Osteocyte (in vitro differentiated cells): ENCODE results near the gene ACTL9. TPM values are rescaled to one million over a fixed set of nuclear protein-coding genes. Genes with fewer than 3 reads are reported as not detected.

Source experiments
- DNase-seq: peaks from one replicate; pipeline ENCODE4 v3.0.0; 2021; ENCODE audit warnings: mixed read lengths; ENCODE audit not compliant: unreplicated experiment; ENCODE audit errors: extremely low spot score
- H3K27ac Mint-ChIP-seq: one replicate; pipeline ENCODE4 v1.8.0; 2021; ENCODE audit warnings: mild to moderate bottlenecking, mixed read lengths; ENCODE audit not compliant: unreplicated experiment
- H3K27me3 Mint-ChIP-seq: one replicate; pipeline ENCODE4 v1.8.0; 2021; ENCODE audit warnings: mixed read lengths; ENCODE audit not compliant: unreplicated experiment
- H3K36me3 Mint-ChIP-seq: one replicate; pipeline ENCODE4 v1.8.0; 2021; ENCODE audit warnings: mixed read lengths; ENCODE audit not compliant: unreplicated experiment
- H3K4me1 Mint-ChIP-seq: one replicate; pipeline ENCODE4 v1.8.0; 2021; ENCODE audit warnings: mixed read lengths; ENCODE audit not compliant: unreplicated experiment
- H3K4me3 Mint-ChIP-seq: one replicate; pipeline ENCODE4 v1.8.0; 2021; ENCODE audit warnings: mild to moderate bottlenecking, moderate library complexity, mixed read lengths; ENCODE audit not compliant: unreplicated experiment
- H3K9me3 Mint-ChIP-seq: one replicate; pipeline ENCODE4 v1.8.0; 2021; ENCODE audit warnings: mixed read lengths; ENCODE audit not compliant: unreplicated experiment
- total RNA-seq: library from RNA; stranded (reverse); gene quantifications from 2 replicates; pipeline ENCODE4 v1.2.1, GENCODE V29; 2021
- TF ChIP-seq, protein P1 (sequence below): fragments of 200-600 bp; sonication (generic); IDR thresholded peaks from 2 replicates; pipeline ENCODE4 v1.5.0; 2021; ENCODE audit warnings: antibody characterized with exemption, mild to moderate bottlenecking, moderate library complexity

ACTL9 gene
- total RNA-seq, 1 donor from 2014 or later = not detected

DNA sequence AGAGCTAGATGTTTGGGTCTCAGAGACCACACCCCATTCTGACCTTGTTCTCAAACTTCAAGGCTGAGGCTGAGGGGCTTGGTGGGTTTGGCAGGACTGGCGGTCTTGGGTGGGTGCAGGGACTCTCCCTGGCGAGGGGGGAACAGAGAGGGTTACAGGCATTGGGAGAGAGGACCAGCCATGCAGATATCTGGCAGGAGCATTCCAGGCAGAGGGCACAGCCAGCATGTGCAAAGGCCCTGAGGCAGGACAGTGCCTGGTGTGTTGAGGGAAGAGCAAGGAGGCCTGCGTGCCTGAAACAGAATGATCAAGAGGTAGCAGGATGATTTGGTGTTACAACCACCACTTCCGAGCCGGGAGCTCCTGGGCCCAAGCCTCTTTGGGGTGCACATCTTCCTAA, 40.7 kb downstream of the ACTL9 start:
- no peak for DNase-seq
- H3K27ac Mint-ChIP-seq = no peak overlapping the region
- no peak overlapping the region for H3K4me3 Mint-ChIP-seq

DNA sequence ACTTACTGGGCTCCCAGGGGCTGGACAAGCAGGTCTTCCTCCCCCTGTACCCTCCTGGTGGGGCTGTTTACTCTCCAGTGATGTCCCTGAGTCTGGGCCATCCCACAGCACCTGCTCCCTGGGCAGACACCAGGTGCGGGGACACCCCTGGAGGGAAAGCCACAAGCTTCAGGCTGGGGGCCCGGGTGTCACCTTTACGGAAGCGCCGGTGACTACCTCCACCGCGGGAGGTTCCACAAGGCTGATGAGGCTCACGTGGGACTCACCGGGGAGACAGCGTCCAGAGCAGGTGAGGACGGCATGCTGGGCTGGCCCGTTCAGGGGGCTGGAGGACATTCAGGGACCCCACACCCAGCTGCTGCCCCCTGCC, 43.3 kb downstream of the ACTL9 start:
- no peak overlapping the region for H3K4me3 Mint-ChIP-seq
- no peaks in the 10 kb centered on the region for H3K36me3 Mint-ChIP-seq
- no peak for DNase-seq
- TF ChIP-seq, protein P1, sequence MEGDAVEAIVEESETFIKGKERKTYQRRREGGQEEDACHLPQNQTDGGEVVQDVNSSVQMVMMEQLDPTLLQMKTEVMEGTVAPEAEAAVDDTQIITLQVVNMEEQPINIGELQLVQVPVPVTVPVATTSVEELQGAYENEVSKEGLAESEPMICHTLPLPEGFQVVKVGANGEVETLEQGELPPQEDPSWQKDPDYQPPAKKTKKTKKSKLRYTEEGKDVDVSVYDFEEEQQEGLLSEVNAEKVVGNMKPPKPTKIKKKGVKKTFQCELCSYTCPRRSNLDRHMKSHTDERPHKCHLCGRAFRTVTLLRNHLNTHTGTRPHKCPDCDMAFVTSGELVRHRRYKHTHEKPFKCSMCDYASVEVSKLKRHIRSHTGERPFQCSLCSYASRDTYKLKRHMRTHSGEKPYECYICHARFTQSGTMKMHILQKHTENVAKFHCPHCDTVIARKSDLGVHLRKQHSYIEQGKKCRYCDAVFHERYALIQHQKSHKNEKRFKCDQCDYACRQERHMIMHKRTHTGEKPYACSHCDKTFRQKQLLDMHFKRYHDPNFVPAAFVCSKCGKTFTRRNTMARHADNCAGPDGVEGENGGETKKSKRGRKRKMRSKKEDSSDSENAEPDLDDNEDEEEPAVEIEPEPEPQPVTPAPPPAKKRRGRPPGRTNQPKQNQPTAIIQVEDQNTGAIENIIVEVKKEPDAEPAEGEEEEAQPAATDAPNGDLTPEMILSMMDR = no peak
- peaks cover 4% of the 10 kb centered on the region for H3K4me1 Mint-ChIP-seq
- no peak overlapping the region for H3K27ac Mint-ChIP-seq
- H3K9me3 Mint-ChIP-seq = no peaks in the 10 kb centered on the region
- H3K27me3 Mint-ChIP-seq = peaks cover 21% of the 10 kb centered on the region

More for the DNA sequence above, 40.7 kb downstream of the ACTL9 start:
- Mint-ChIP-seq H3K4me1 (peaks cover 4% of the 10 kb centered on the region), H3K27me3 (peaks cover 14% of the 10 kb centered on the region), H3K9me3 (no peaks in the 10 kb centered on the region), H3K36me3 (no peaks in the 10 kb centered on the region)
- TF ChIP-seq, protein P1 = no peak

DNA sequence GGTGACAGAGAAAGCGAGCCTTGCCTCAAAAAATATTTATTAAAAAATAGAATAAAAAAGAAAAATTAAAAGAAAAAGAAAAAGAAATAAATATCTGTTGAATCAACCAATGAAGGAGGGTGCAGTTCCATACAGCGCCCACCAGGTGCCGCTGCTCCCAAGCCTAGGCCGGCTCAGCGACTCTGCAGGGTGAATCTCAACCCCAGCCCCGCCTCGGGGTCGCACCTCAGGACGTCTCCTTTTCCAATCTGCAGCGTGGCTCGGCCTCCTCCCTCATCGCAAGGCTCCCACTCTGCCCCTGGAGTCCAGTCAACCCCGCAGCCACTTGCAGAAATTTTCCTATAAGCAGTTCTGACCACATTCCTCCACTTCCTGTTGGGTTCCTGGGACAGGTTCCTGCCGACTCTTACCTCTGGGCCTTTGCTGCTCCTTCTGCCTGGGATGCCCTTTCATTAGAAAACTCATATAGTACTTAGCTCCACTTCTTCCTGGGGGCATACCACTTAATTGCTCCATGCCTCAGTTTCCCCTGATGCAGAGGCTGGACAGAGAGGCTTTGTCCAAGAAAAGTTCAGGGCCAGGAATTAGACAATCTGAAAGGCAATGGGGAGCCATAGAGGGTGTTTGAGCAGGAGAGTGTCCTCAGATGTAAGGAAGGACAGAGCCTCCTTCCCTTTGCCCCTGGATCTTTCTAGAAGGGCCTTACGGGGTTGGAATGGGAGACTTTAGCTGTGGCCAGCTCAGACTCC, 43.8 kb downstream of the ACTL9 start:
- H3K27ac Mint-ChIP-seq = no peak overlapping the region
- H3K36me3 Mint-ChIP-seq = no peaks in the 10 kb centered on the region
- H3K9me3 Mint-ChIP-seq = no peaks in the 10 kb centered on the region
- peaks cover 21% of the 10 kb centered on the region for H3K27me3 Mint-ChIP-seq
- DNase-seq = peak; percentile 88
- peak overlapping the region; percentile 44 for H3K4me3 Mint-ChIP-seq
- TF ChIP-seq, protein P1 = peak; percentile 99
- peaks cover 9% of the 10 kb centered on the region for H3K4me1 Mint-ChIP-seq

DNA sequence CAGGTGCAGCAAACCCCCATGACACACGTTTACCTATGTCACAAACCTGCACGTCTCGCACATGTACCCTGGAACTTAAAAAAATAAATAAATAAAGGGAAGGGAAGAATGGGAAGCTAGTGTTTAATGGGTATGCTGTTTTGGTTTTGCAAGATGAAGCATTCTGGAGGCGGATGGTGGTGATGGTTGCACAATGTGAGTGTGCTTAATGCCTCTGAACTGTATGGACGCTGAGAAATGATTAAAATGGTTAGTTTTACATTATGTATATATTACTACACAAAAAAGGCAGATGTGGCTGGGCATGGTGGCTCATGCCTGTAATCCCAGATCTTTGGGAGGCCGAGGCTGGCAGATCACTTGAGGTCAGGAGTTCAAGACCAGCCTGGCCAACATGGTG, 50.4 kb downstream of the ACTL9 start:
- Mint-ChIP-seq H3K36me3 (no peaks in the 10 kb centered on the region), H3K27me3 (peaks cover 23% of the 10 kb centered on the region), H3K27ac (no peak overlapping the region), H3K4me3 (no peak overlapping the region), H3K4me1 (peaks cover 8% of the 10 kb centered on the region), H3K9me3 (no peaks in the 10 kb centered on the region)
- TF ChIP-seq, protein P1 = no peak
- no peak for DNase-seq

Other genes with a start within 250 kb of the ACTL9 start
- 0.24 and 0.42 TPM in 2 replicates for gene PRAM1, start 196.2 kb downstream of the ACTL9 start, total RNA-seq
- 23.9 and 29.9 TPM in 2 replicates for gene ZNF414, start 184.6 kb downstream of the ACTL9 start, total RNA-seq
- 0.31 and 0.43 TPM in 2 replicates for gene MYO1F, start 121.4 kb downstream of the ACTL9 start, total RNA-seq
- 86.5 and 96.2 TPM in 2 replicates for gene ADAMTS10, start 88.1 kb downstream of the ACTL9 start, total RNA-seq
- not detected in 2 replicates for gene NFILZ, start 68.2 kb downstream of the ACTL9 start, total RNA-seq
- gene OR2Z1, start 22.8 kb upstream of the ACTL9 start, total RNA-seq = not detected in 2 replicates
- 31.2 and 35.6 TPM in 2 replicates for gene ZNF558, start 133.5 kb upstream of the ACTL9 start, total RNA-seq
- gene MBD3L1, start 133.6 kb upstream of the ACTL9 start, total RNA-seq = not detected in 2 replicates